Stomach (tissue), 4 donors: Measurements from ENCODE around the gene LRIF1.

Experiments used
- EP300 ChIP-seq: sonication (generic); formaldehyde crosslinking; IDR thresholded peaks from one replicate; pipeline ENCODE4 v1.6.1; 2017; ENCODE audit warnings: antibody characterized with exemption
- POLR2A ChIP-seq, 4 donors: fragments of 450-650 bp; IDR thresholded peaks; one replicate each; pipeline ENCODE4 v1.6.1; 2016; ENCODE audit warnings: antibody characterized with exemption in 4 of 4, control low read depth in 2 of 4, mild to moderate bottlenecking in 1 of 4, moderate library complexity in 1 of 4

- TF ChIP-seq POLR2A (IDR thresholded peaks at IDR 0.05) (no peak), EP300 (no peak)
Measured at GRCh38 chr1:110951161-110951560, 12.6 kb downstream of the LRIF1 start.
